ENCODE data around the gene URAD.

URAD gene

GRCh38 chr13:27997904-27998522 lies 9.5 kb upstream of the URAD start:
- DNase-seq, result peak; percentile 32

- DNase-seq, result no peak
These were observed 3.4 kb upstream of the URAD start for GRCh38 chr13:27991881-27992280.

DNA sequence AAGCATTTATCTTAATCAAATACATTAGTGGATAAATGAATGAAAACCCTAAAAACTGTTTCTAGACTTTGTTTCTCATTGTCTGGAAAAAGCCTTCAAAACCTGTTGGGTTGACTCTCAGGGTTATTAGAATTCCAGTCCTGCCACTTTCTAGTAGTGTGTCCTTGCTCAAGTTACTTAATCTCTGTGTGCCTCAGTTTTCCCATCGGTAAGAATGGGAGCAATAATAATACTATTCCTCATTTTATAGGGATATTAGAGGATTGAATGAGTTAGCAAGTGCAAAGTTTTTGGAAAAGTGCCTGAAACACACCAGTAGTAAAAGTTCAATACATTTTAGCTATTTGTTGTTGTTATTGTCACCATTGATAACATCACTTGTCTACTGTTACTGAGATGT lies 2.9 kb downstream of the URAD start:
- no peak for DNase-seq

- DNase-seq, result no peak
These were observed 6.1 kb downstream of the URAD start for GRCh38 chr13:27982361-27982760.

- DNase-seq, result no peak
These were observed 7.3 kb downstream of the URAD start for GRCh38 chr13:27981006-27981708.

DNA sequence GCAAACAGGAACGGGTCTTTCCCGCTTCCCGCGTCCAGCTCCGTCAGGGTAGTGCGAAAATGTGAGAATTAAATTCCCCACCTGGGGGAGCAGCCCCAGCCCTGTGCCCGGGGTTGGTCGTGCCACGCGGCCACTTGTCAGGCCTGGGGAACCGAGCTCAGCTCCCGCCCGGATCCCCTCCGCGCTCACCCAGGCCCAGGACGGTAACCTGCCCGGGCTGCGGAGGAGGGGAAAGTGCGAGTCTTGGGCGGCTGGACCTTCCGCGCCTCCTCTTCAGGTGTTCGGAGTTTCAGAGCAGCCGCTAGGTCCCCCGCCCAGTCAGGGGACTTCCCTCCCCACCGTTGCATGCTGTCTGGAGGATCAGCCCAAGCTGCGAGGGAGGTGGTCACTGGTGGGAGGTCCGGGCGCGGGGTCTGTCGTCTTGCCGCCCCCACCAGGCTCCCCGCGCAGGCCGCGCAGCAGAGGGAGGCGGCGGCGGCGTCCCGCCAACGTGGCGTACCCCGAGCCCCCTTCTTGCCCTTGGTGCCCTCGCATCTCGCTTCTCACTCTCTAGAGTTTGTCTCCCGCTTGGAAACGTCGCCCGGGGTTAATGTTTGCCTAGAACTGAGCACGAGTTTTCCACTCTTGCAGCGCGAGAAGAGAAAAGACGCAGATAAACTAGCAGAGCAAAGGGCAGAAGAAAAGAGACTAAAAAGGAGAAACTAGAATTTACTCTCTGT lies 8.1 kb downstream of the URAD start:
- no peak for DNase-seq

DNA sequence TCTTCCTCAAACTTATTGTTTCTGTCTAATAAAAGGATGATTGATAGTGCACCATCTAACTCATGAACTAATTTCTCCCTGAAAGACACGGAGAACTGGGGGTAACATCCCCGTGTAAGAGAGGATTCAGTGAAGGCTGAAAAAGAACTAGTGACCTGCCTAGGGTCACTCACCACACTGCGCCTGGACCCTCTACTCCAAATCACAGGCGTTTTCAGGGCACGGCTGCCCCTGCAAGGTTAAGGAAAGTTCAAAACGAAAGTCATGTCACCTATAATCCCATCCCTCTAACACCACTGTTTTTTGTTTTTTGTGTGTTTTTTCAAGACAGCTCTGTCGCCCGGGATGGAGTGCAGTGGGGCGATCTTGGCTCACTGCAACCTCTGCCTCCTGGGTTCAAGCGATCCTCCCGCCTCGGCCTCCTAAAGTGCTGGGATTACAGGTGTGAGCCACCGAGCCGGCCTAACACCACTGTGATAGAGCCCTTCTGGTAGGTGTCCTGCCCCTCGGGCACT lies 8.7 kb downstream of the URAD start:
- DNase-seq, result no peak

- no peak for DNase-seq
These were observed 9.4 kb downstream of the URAD start for GRCh38 chr13:27979001-27979643.

DNA sequence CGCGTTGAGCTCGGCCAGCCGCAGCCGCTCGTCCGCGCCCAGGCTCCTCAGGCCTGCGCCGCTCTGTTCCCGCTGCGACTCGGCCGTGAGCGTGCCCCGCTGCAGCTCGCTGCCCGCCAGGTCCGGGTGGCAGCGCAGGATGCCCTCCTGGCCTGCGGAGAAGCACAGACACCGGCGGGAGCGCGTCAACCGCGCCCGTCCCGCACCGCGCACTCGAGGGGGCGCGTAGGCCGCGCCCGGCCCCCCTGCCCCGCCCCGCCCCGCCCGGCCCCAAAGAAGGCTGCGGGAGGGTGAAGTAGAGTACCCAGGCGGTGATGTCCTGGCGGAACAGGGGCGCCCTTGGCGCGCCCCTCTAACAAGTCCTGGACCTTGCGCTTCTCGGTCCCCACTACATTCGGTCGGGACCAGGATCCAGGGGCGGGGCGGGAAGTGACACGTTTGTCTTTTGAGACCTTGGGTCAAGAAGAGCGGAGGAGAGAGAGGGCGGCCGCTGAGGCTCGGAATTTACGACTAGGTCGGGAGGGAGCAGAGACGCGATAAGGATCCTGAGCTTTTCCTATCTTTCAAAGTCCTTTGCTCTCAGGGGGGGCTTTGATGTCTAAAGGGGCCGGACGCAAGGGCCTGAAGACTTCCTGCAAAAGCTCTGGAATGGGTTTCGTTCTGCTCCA lies 10.1 kb downstream of the URAD start:
- DNase-seq, result no peak

DNA sequence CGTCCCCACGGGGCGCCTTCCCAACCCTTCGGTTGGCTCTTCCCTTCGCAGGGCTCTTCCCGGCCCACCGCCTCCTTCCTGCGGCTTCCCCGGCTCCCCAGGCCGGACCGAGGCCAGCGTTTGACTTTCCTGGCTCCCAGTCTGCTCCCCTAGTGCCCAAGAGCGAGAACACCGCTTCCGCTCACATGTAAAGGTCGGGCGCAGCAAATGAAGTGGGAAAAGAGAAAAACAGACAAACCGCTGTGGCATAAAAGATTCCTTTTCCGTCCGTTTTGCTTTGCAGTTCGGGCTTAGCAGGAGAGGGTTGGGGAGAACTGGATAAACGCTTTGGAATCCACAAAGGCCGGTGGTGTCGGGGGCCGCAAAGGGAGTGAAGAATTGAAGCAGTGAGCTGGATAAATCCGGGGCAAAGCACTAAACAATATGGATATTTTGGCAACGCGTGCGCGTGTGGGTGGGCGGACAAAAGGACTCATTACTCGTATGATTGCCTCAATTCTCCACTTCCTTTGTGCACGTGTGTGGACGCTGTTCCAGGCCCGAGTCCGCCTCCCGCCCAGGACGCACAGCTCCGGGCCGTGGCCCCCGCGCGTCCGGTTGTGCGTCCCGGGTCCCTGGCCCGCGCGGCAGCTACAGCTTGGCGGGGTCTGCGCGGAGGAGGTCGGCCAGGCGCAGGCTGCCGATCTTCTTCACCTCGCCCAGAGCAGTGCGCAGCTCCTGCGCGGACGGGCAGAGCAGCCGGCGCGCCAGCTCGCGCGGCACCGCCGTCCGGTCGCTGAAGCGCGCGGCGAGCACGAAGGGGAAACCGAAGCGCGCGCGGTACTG lies 10.8 kb downstream of the URAD start:
- DNase-seq, result no peak

DNA sequence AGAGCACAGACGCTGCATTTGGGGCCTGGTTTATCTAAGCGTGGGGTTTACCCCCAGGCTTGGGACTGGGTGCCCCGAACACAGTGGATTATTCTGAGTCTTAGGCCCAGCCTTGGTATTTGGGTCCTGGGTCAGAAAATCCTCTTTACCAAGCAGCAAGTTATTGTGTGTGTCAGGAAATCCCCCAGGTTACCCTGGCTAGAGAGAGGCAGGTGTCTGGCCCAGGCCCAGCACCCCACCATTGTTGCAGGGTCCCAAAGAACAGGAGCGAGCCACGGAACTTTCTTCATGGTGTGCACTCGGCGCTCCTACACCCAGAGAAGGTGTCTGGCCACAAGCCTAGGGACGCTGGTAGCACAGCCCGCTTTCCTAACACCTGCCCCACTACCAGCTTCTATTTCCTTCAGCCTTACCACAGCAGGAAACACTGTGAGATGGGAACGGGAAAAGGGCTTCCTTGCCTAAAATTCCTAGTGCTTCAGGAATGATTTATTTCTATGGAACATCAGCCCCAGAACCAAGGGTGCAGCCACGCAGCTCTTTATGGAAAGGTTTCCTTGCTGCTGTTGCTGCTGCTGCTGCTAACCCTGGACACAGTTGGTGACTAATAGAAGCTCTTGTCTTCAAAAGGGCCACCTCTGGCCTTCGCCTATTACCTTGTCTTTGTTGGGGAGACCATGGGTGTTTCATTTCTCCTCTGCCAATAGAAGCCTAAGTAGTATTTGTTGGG lies 12.0 kb downstream of the URAD start:
- DNase-seq, result no peak

DNA sequence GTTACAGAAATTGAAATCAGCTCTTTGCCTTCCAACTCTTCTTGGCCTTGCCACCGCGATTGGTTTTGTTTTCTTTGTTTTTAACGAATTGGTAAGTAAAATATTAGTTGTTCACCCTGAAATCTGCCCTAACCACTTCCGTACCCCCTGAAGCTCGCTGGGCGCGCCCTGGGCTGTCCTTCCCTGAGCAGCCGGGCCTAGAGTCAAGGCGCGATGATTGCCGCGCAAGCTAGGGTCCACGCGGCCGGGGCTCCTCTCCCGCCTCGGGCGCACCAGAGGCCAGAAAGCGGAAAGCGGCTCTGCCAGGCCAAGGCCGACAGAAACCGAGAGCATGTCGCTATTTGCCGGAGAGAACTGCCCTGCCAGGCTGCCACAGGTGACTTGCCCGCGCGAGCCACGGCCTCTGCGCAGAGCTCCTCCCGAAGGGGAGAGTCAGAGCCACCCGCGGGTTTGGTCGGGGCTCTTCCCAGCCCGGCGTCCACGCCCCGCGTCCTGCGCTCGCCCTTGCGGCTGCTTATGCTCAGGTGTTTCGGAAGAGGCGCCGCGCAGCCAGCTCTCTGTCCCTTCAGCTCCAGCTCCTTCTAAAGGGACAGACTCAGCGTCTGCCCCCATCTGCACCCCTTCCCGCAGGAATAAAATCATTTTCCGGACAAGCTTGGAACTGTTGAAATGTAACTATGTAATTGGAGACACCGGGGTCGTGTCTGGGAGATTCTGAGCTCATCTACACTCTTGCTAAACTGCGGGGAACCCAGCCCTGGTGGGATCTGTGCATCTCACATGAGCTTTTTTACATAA lies 12.7 kb downstream of the URAD start:
- no peak for DNase-seq

GRCh38 chr13:27973961-27974662 lies 14.4 kb downstream of the URAD start:
- DNase-seq, result no peak

DNA sequence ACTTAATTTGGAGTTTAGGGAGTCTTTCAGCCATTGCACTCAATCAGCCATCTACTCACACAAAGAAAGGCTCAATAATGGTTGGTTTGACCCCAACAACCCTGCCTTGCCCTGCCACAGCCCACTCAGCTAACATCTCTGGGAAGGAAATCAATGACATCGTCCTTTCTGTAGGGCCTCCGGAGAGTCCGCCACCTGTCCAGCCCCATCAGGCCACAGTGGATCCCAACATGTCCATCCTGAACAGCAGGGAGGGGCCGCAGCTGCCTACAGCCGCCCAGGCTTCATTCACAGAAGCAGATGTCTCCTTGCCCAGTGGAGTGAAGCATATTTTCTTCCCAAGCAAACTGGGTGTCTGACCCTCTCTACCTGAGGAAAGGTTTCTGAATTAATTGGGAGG lies 15.2 kb downstream of the URAD start:
- no peak for DNase-seq

- no peak for DNase-seq
These were observed 16.0 kb downstream of the URAD start for GRCh38 chr13:27972478-27972820.

GRCh38 chr13:27971776-27972477 lies 16.6 kb downstream of the URAD start:
- DNase-seq, result no peak

GRCh38 chr13:27971236-27971645 lies 17.3 kb downstream of the URAD start:
- DNase-seq, result no peak

DNA sequence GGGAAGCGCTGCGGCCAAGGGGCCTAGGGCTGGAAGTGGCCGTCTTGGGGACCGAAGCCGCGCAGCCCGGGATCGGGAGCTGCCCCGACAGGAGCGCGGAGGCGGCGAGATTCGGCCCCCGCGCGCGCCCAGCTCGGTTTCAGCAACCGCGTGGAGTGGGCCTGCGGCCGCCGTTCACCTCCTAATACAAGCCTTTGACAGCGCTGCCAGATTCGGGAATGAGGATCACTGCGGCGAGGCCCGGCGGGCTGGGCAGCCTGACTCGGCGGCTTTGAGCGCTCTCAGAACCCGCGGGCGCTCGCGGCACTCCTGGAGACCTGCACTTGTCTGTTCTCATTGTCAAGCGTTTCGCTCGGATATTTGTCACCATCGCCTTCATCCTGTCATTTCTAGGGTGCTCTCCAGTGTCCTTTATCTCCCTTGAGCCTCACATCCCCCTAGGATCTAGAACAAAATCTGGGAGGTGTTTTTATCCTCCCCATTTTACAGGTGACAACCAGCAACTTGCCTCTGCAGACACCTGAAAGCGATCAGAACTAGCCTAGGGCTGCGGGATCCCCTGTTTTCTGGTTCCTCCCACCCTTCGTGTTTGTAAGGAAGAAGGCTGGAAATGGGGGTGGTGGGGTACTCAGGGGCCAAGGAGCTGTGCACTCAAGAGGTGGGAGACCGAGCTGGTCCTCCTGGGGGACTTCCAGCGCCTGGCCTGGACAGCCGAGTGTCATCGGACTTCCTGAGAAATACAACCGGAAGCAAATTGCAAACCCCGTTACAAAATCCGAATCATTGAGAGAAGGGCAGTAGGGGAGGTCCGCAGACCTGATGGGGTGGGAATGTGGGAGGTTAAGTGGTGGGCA lies 17.9 kb downstream of the URAD start:
- no peak for DNase-seq

Measured in EL (cell line).